PC-9 (cell line): ENCODE data around the gene KNCN. TPM values are rescaled to one million over a fixed set of nuclear protein-coding genes. Genes with fewer than 3 reads are reported as not detected.

Experiments used
- Bru-seq: library from RNA; stranded (reverse); fragments of 400-500 nt; gene quantifications from one replicate; lab custom pipeline; 2021; lab: Mats Ljungman, UMichigan
- BruChase-seq, 2 experiments: library from RNA; stranded (reverse); fragments of 400-500 nt; gene quantifications; one replicate each; lab custom pipeline; 2021; lab: Mats Ljungman, UMichigan
- BruUV-seq: library from RNA; stranded (reverse); fragments of 400-500 nt; replicated peaks from 2 replicates; lab custom pipeline; 2021; lab: Mats Ljungman, UMichigan
- CTCF ChIA-PET: fragments of 300-600 bp; sonication (Branson Sonifier 250); formaldehyde crosslinking; loops from one replicate; lab custom pipeline; 2022; ENCODE audit warnings: antibody characterized with exemption; lab: Charles Lee
- POLR2A ChIA-PET: fragments of 300-600 bp; sonication (Branson Sonifier 250); formaldehyde crosslinking; loops from one replicate; lab custom pipeline; 2022; ENCODE audit warnings: antibody characterized with exemption; ENCODE audit not compliant: unreplicated experiment; lab: Charles Lee
- DNase-seq, 2 experiments: peaks; one replicate each; pipeline versions ENCODE4 v3.0.0 to v3.0.0-alpha.2; 2015 to 2022; ENCODE audit warnings: mixed read lengths in 1 of 2
- H2AFZ ChIP-seq: fragments of 200-600 bp; sonication (generic); 2 replicates; pipeline ENCODE4 v1.8.1; 2017; ENCODE audit warnings: antibody characterized with exemption
- H3F3A ChIP-seq: fragments of 200-600 bp; sonication (generic); 2 replicates; pipeline ENCODE4 v1.8.1; 2017; ENCODE audit warnings: antibody characterized with exemption, mild to moderate bottlenecking, low read depth; ENCODE audit not compliant: insufficient read depth
- H3K27ac ChIP-seq: fragments of 200-600 bp; sonication (generic); 2 replicates; pipeline ENCODE4 v1.6.1; 2016; ENCODE audit warnings: mixed run types
- H3K27me3 ChIP-seq: fragments of 200-600 bp; sonication (generic); 2 replicates; pipeline ENCODE4 v1.6.1; 2016; ENCODE audit warnings: low read depth, mixed run types; ENCODE audit not compliant: insufficient read depth
- H3K36me3 ChIP-seq: fragments of 200-600 bp; sonication (generic); 2 replicates; pipeline ENCODE4 v1.6.1; 2016; ENCODE audit warnings: low read depth, mixed run types
- H3K4me1 ChIP-seq: fragments of 200-600 bp; sonication (generic); replicated peaks from 2 replicates; pipeline ENCODE4 v1.6.1; 2016; ENCODE audit warnings: mixed run types; ENCODE audit not compliant: insufficient read depth
- H3K4me2 ChIP-seq: fragments of 200-600 bp; sonication (generic); 2 replicates; pipeline ENCODE4 v1.6.1; 2017; ENCODE audit warnings: mixed run types
- H3K4me3 ChIP-seq: fragments of 200-600 bp; sonication (generic); 2 replicates; pipeline ENCODE4 v1.6.1; 2016; ENCODE audit warnings: mixed run types
- H3K79me2 ChIP-seq: fragments of 200-600 bp; sonication (generic); 2 replicates; pipeline ENCODE4 v1.6.1; 2017; ENCODE audit warnings: low read depth, mixed run types
- H3K9me2 ChIP-seq: fragments of 200-600 bp; sonication (generic); 2 replicates; pipeline ENCODE4 v1.8.1; 2017; ENCODE audit warnings: mild to moderate bottlenecking; ENCODE audit not compliant: insufficient read depth
- H3K9me3 ChIP-seq: fragments of 200-600 bp; sonication (generic); 2 replicates; pipeline ENCODE4 v1.8.1; 2016; ENCODE audit warnings: low read depth; ENCODE audit not compliant: insufficient read depth
- H4K20me1 ChIP-seq: fragments of 200-600 bp; sonication (generic); 2 replicates; pipeline ENCODE4 v1.8.1; 2017; ENCODE audit not compliant: insufficient read depth
- CTCF ChIP-seq: fragments of 200-600 bp; sonication (generic); conservative IDR thresholded peaks from 2 replicates; pipeline ENCODE4 v1.6.1; 2017; ENCODE audit warnings: mixed run types, antibody characterized with exemption, mild to moderate bottlenecking, moderate library complexity
- EZH2 ChIP-seq: fragments of 200-600 bp; sonication (generic); IDR thresholded peaks from 2 replicates; pipeline ENCODE4 v1.8.0; 2017; ENCODE audit warnings: antibody characterized with exemption, low read depth
- intact Hi-C: fragments of 100-400 bp; cut with micrococcal nuclease; formaldehyde crosslinking; loops from one replicate; pipeline ENCODE4 v1.10.0; 2022; ENCODE audit not compliant: unreplicated experiment
- long read RNA-seq: library from polyadenylated mRNA; stranded (forward); transcript quantifications from one replicate; pipeline ENCODE4 v2.0.0, GENCODE V29; 2022
- total RNA-seq: library from RNA; stranded (reverse); gene quantifications from 2 replicates; pipeline ENCODE4 v1.2.3, GENCODE V29; 2021

Gene KNCN
- total RNA-seq: not detected in 2 replicates
- Bru-seq, nascent RNA: percentile 11 among the genes with signal in this experiment
- BruChase-seq, experiment 1, labeled RNA remaining after a 2-hour chase: percentile 11 among the genes with signal in this experiment
- BruChase-seq, experiment 2, labeled RNA remaining after a 6-hour chase: not detected
- long read RNA-seq: 0 reads

- Histone ChIP-seq H3K4me3 (no peak within 1 kb of the TSS), H3K27ac (no peak within 1 kb of the TSS), H3K4me1 (0 out of 2 replicates have a peak, but pooled peaks cover 5% of the 10 kb centered on the region), H3K36me3 (no peaks in the 10 kb centered on the region), H3K9me3 (no peaks in the 10 kb centered on the region), H3F3A (no peaks in the 10 kb centered on the region), H3K4me2 (no peak within 1 kb of the TSS), H2AFZ (no peak within 1 kb of the TSS), H3K27me3 (peaks cover 13% of the 10 kb centered on the region; the same call in 1 of the 2 replicates), H3K79me2 (no peaks in the 10 kb centered on the region), H4K20me1 (no peaks in the 10 kb centered on the region), H3K9me2 (no peaks in the 10 kb centered on the region)
- ChIA-PET POLR2A (interaction anchor here (0.5 kb wide), 1 partner anchor 206 kb away, joined by 4 read pairs; no protein-coding TSS in a partner anchor), CTCF (interaction anchor here (0.5 to 0.7 kb wide), 2 partner anchors 106 to 173 kb away, joined by 3 read pairs; no protein-coding TSS in a partner anchor)
- intact Hi-C loops: no loop called here
- BruUV-seq: no TSS peak
- TF ChIP-seq CTCF: no peak
- TF ChIP-seq EZH2: no peak
- peak in 1 of 2 experiments; percentile 6 for DNase-seq
Measured at GRCh38 chr1:46551597-46552095, at the start of gene KNCN. Gene KNCN (minus strand): TSS chr1:46551647. CDS start chr1:46551215, 432 bp downstream.

- POLR2A ChIA-PET: no interaction called here
- H3K4me1 ChIP-seq: peaks cover 8% of the 10 kb centered on the region
Measured at GRCh38 chr1:46599059-46599970, 47.9 kb upstream of the KNCN start.

More at GRCh38 chr1:46599059-46599970, 47.9 kb upstream of the KNCN start:
- CTCF ChIA-PET: interaction anchor here (0.5 kb wide), 1 partner anchor 82 kb away, joined by 6 read pairs; no protein-coding TSS in a partner anchor
- no peaks in the 10 kb centered on the region for H3K27me3 ChIP-seq
- H3K9me3 ChIP-seq: no peaks in the 10 kb centered on the region
- no peak for TF ChIP-seq CTCF
- no peak for TF ChIP-seq EZH2
- H3K79me2 ChIP-seq: peaks cover 38% of the 10 kb centered on the region
- 0 out of 2 replicates have a peak, but pooled peaks cover 12% of the 10 kb centered on the region for H3K36me3 ChIP-seq
- DNase-seq: no peak
- no peaks in the 10 kb centered on the region for H3K9me2 ChIP-seq
- BruUV-seq: no TSS peak
- no peak overlapping the region for H3K4me3 ChIP-seq
- no peak overlapping the region for H3K4me2 ChIP-seq
- no peaks in the 10 kb centered on the region for H4K20me1 ChIP-seq
- H3K27ac ChIP-seq: no peak overlapping the region
- no peaks in the 10 kb centered on the region for H3F3A ChIP-seq
- intact Hi-C loops: no loop called here
- H2AFZ ChIP-seq: no peak overlapping the region
